ENCODE results near the gene MIPEP. TPM values are rescaled to one million over a fixed set of nuclear protein-coding genes. Genes with fewer than 3 reads are reported as not detected.

MIPEP gene
- total and polyA plus RNA-seq, 9 of the 15 experiments (the other 6 are each of a cell fraction or from before 2014, with no cell fraction given): 1.7 to 19.3 (median 13.1) TPM

- in situ Hi-C loops (cut with MboI) (no loop called here), intact Hi-C loops (cut with micrococcal nuclease) (no loop called here)
- Histone ChIP-seq H3K27me3 (ENCODE audit: control insufficient read depth in 2 of 2, insufficient read depth in 2 of 2, low read length in 2 of 2) (peaks cover 7 to 25% of the 10 kb centered on the region in 2 experiments; a peak in 4 of 5 replicates), H3K9me1 (ENCODE audit: control insufficient read depth, insufficient read depth, low read length) (no peaks in the 10 kb centered on the region), H3K79me2 (ENCODE audit: control insufficient read depth, insufficient read depth, low read length) (no peaks in the 10 kb centered on the region), H2AFZ (ENCODE audit: low read depth, low read length) (no peak overlapping the region), H3K9ac (ENCODE audit: insufficient read depth in 1 of 2, low read depth in 2 of 2, low read length in 2 of 2) (no peak overlapping the region), H3K36me3 (ENCODE audit: control insufficient read depth, insufficient read depth, low read length) (no peaks in the 10 kb centered on the region), H3K4me3 (no peak overlapping the region), H3K27ac (ENCODE audit: extremely low read depth, low read depth, low read length) (no peak overlapping the region), H3K4me2 (ENCODE audit: insufficient read depth, low read length) (no peak overlapping the region), H4K20me1 (replicated peaks; ENCODE audit: control insufficient read depth, insufficient read depth, low read length) (no peaks in the 10 kb centered on the region), H3K4me1 (replicated peaks in 1 of 2; ENCODE audit: control insufficient read depth in 2 of 2, insufficient read depth in 2 of 2, low read length in 2 of 2) (peaks cover 0 to 9% of the 10 kb centered on the region in 2 experiments; a peak in 2 of 5 replicates), H3K9me3 (replicated peaks; ENCODE audit: control insufficient read depth, insufficient read depth, low read depth, low read length) (no peaks in the 10 kb centered on the region)
- no TSS peak for BruUV-seq (replicated peaks)
- CTCF ChIA-PET (ENCODE audit: low intra/inter-chr PET ratio): no interaction called here
- TF ChIP-seq NCOA4 (IDR thresholded peaks at IDR 0.05; ENCODE audit: partially characterized antibody) (no peak), ZKSCAN1 (IDR thresholded peaks at IDR 0.05; ENCODE audit: low read depth, low read length) (no peak), GTF2E2 (tag; IDR thresholded peaks at IDR 0.05) (no peak), SMARCC2 (IDR thresholded peaks at IDR 0.05; ENCODE audit: low read depth) (no peak)
- POLR2A ChIA-PET: no interaction called here
- no peak for FAIRE-seq
- no peak for ATAC-seq
- 3% methylated on average over 5 of the region's 5 CpGs for WGBS (ENCODE audit: insufficient coverage, low coverage, missing lambda C conversion rate)
- DNase-seq (ENCODE audit: extremely low read depth in 1 of 4, low spot score in 3 of 4): no peak
These were observed 192.6 kb downstream of the MIPEP start for GRCh38 chr13:23696610-23697009.

GRCh38 chr13:23695711-23696464, 193.3 kb downstream of the MIPEP start:
- POLR2A ChIA-PET: no interaction called here
- no peak for FAIRE-seq
- TF ChIP-seq ELF4 (CRISPR knock-in tag; IDR thresholded peaks at IDR 0.05) (no peak), RBM34 (IDR thresholded peaks at IDR 0.05; ENCODE audit: borderline replicate concordance, insufficient read depth, low read length) (no peak), ZNF280A (IDR thresholded peaks at IDR 0.05; ENCODE audit: low read depth, partially characterized antibody) (no peak), ID3 (CRISPR knock-in tag; IDR thresholded peaks at IDR 0.05) (no peak), ID3 (tag; IDR thresholded peaks at IDR 0.05) (no peak), TGIF2 (CRISPR knock-in tag; IDR thresholded peaks at IDR 0.05) (no peak), ETV6 (IDR thresholded peaks at IDR 0.05; ENCODE audit: borderline replicate concordance in 1 of 2, low read depth in 2 of 2, low read length in 1 of 2) (no peak), ETV6 (CRISPR knock-in tag; IDR thresholded peaks at IDR 0.05; ENCODE audit: borderline replicate concordance) (no peak)

More at GRCh38 chr13:23695711-23696464, 193.3 kb downstream of the MIPEP start:
- H3K79me2 ChIP-seq (ENCODE audit: control insufficient read depth, insufficient read depth, low read length): no peaks in the 10 kb centered on the region
- no peaks in the 10 kb centered on the region for H3K36me3 ChIP-seq (ENCODE audit: control insufficient read depth, insufficient read depth, low read length)
- WGBS (ENCODE audit: insufficient coverage, low coverage, missing lambda C conversion rate): 9% methylated on average over 15 of the region's 46 CpGs
- in situ Hi-C loops (cut with MboI): no loop called here
- H3K27ac ChIP-seq (ENCODE audit: extremely low read depth, low read depth, low read length): no peak overlapping the region
- DNase-seq (ENCODE audit: extremely low read depth in 1 of 4, low spot score in 3 of 4) (no peak), ATAC-seq (no peak)
- H3K4me2 ChIP-seq (ENCODE audit: insufficient read depth, low read length): no peak overlapping the region
- H3K4me3 ChIP-seq: no peak overlapping the region
- no peaks in the 10 kb centered on the region for H3K9me3 ChIP-seq (replicated peaks; ENCODE audit: control insufficient read depth, insufficient read depth, low read depth, low read length)
- peaks cover 3 to 21% of the 10 kb centered on the region in 2 experiments; a peak in 4 of 5 replicates for H3K27me3 ChIP-seq (ENCODE audit: control insufficient read depth in 2 of 2, insufficient read depth in 2 of 2, low read length in 2 of 2)
- H3K4me1 ChIP-seq (replicated peaks in 1 of 2; ENCODE audit: control insufficient read depth in 2 of 2, insufficient read depth in 2 of 2, low read length in 2 of 2): peaks cover 0 to 9% of the 10 kb centered on the region in 2 experiments; a peak in 2 of 5 replicates
- no TSS peak for BruUV-seq (replicated peaks)
- no peaks in the 10 kb centered on the region for H4K20me1 ChIP-seq (replicated peaks; ENCODE audit: control insufficient read depth, insufficient read depth, low read length)
- H3K9ac ChIP-seq (ENCODE audit: insufficient read depth in 1 of 2, low read depth in 2 of 2, low read length in 2 of 2): no peak overlapping the region
- CTCF ChIA-PET (ENCODE audit: low intra/inter-chr PET ratio): no interaction called here
- intact Hi-C loops (cut with micrococcal nuclease): no loop called here
- H2AFZ ChIP-seq (ENCODE audit: low read depth, low read length): no peak overlapping the region
- H3K9me1 ChIP-seq (ENCODE audit: control insufficient read depth, insufficient read depth, low read length): no peaks in the 10 kb centered on the region

Measured in K562 (cell line).